HEK293 (cell line): ENCODE results near the gene BRINP2.

Experiments used
- CTCF ChIA-PET: fragments of 350-600 bp; formaldehyde crosslinking; extraction: SDS; loops from one replicate; lab custom pipeline; 2021; ENCODE audit warnings: antibody characterized with exemption; lab: Yijun Ruan, JAX
- POLR2A ChIA-PET: fragments of 300-600 bp; formaldehyde crosslinking; extraction: SDS; loops from one replicate; lab custom pipeline; 2020; ENCODE audit warnings: antibody characterized with exemption, inconsistent platforms; lab: Yijun Ruan, JAX
- H3K27ac ChIP-seq: fragments of 200-500 bp; sonication (Bioruptor generic); 2 replicates; pipeline ENCODE4 v1.5.1; 2014; ENCODE audit warnings: low read depth, low read length, control low read depth, inconsistent platforms; ENCODE audit errors: extremely low read depth
- H3K36me3 ChIP-seq, 2 experiments: fragments of 200-500 bp in 1 of 2; sonication (Bioruptor generic) in 1 of 2; 1 replicate in 1 of 2; 2 replicates in 1 of 2; pipeline ENCODE4 v1.5.1; 2014 to 2017; ENCODE audit warnings: inconsistent platforms in 2 of 2, low read length in 2 of 2; ENCODE audit not compliant: control insufficient read depth in 2 of 2, insufficient read depth in 1 of 2
- H3K4me1 ChIP-seq: fragments of 200-500 bp; sonication (Bioruptor generic); 2 replicates; pipeline ENCODE4 v1.5.1; 2014; ENCODE audit warnings: mild to moderate bottlenecking, low read length, inconsistent platforms; ENCODE audit not compliant: control insufficient read depth, insufficient read depth
- H3K4me3 ChIP-seq: 2 replicates; pipeline ENCODE4 v1.5.1; 2011; ENCODE audit warnings: low read depth, mild to moderate bottlenecking, control low read depth, low read length, moderate library complexity
- H3K9me3 ChIP-seq: fragments of 200-500 bp; sonication (Bioruptor generic); 2 replicates; pipeline ENCODE4 v1.5.1; 2014; ENCODE audit warnings: low read depth, low read length, inconsistent platforms; ENCODE audit not compliant: control insufficient read depth, insufficient read depth
- GLIS1 ChIP-seq: fragments of 450-650 bp; formaldehyde crosslinking; IDR thresholded peaks from 2 replicates; pipeline ENCODE4 v1.5.1; 2016; ENCODE audit warnings: missing biosample characterization, missing genetic modification characterization
- HIC1 ChIP-seq: fragments of 450-650 bp; formaldehyde crosslinking; IDR thresholded peaks from 2 replicates; pipeline ENCODE4 v1.5.1; 2016; ENCODE audit warnings: missing biosample characterization, missing genetic modification characterization
- HOXA7 ChIP-seq: sonication (generic); formaldehyde crosslinking; IDR thresholded peaks from 2 replicates; pipeline ENCODE4 v1.8.1; 2022; ENCODE audit warnings: missing genetic modification reagents, borderline replicate concordance
- HOXD13 ChIP-seq: sonication (generic); formaldehyde crosslinking; IDR thresholded peaks from 2 replicates; pipeline ENCODE4 v1.8.0; 2022; ENCODE audit warnings: missing genetic modification reagents, borderline replicate concordance
- OSR2 ChIP-seq: fragments of 450-650 bp; formaldehyde crosslinking; IDR thresholded peaks from 2 replicates; pipeline ENCODE4 v1.5.1; 2016; ENCODE audit warnings: missing biosample characterization, missing genetic modification characterization
- PRDM1 ChIP-seq: fragments of 450-650 bp; formaldehyde crosslinking; IDR thresholded peaks from 2 replicates; pipeline ENCODE4; 2016; ENCODE audit warnings: missing biosample characterization, missing genetic modification characterization
- SP2 ChIP-seq: fragments of 450-650 bp; formaldehyde crosslinking; IDR thresholded peaks from 2 replicates; pipeline ENCODE4 v1.5.1; 2016; ENCODE audit warnings: missing biosample characterization, missing genetic modification characterization
- YY2 ChIP-seq: fragments of 450-650 bp; formaldehyde crosslinking; IDR thresholded peaks from 2 replicates; pipeline ENCODE4 v1.5.1; 2016; ENCODE audit warnings: missing biosample characterization, missing genetic modification characterization
- ZBTB1 ChIP-seq: fragments of 450-650 bp; formaldehyde crosslinking; IDR thresholded peaks from 2 replicates; pipeline ENCODE4 v1.5.1; 2016; ENCODE audit warnings: missing biosample characterization, missing genetic modification characterization
- ZBTB21 ChIP-seq: fragments of 450-650 bp; formaldehyde crosslinking; IDR thresholded peaks from 2 replicates; pipeline ENCODE4 v1.5.1; 2017; ENCODE audit warnings: missing biosample characterization, missing genetic modification characterization
- ZBTB48 ChIP-seq: fragments of 450-650 bp; formaldehyde crosslinking; IDR thresholded peaks from 2 replicates; pipeline ENCODE4 v1.5.1; 2016; ENCODE audit warnings: missing biosample characterization, missing genetic modification characterization
- ZFHX2 ChIP-seq: fragments of 450-650 bp; formaldehyde crosslinking; conservative IDR thresholded peaks from 2 replicates; pipeline ENCODE4 v1.5.1; 2016; ENCODE audit warnings: missing biosample characterization, missing genetic modification characterization
- ZNF10 ChIP-seq: fragments of 450-650 bp; formaldehyde crosslinking; IDR thresholded peaks from 2 replicates; pipeline ENCODE4 v1.5.1; 2017; ENCODE audit warnings: missing biosample characterization, missing genetic modification characterization
- ZNF157 ChIP-seq: fragments of 450-650 bp; formaldehyde crosslinking; IDR thresholded peaks from 2 replicates; pipeline ENCODE4 v1.5.1; 2016; ENCODE audit warnings: missing biosample characterization, missing genetic modification characterization
- ZNF19 ChIP-seq: fragments of 450-650 bp; formaldehyde crosslinking; IDR thresholded peaks from 2 replicates; pipeline ENCODE4; 2016; ENCODE audit warnings: missing biosample characterization, missing genetic modification characterization, low read depth
- ZNF23 ChIP-seq: fragments of 450-650 bp; formaldehyde crosslinking; IDR thresholded peaks from 2 replicates; pipeline ENCODE4 v1.5.1; 2016; ENCODE audit warnings: missing biosample characterization, missing genetic modification characterization, borderline replicate concordance
- ZNF24 ChIP-seq: fragments of 450-650 bp; formaldehyde crosslinking; IDR thresholded peaks from 2 replicates; pipeline ENCODE4 v1.5.1; 2016; ENCODE audit warnings: missing biosample characterization, missing genetic modification characterization
- ZNF311 ChIP-seq: fragments of 450-650 bp; formaldehyde crosslinking; IDR thresholded peaks from 2 replicates; pipeline ENCODE4 v1.5.1; 2017; ENCODE audit warnings: missing biosample characterization, missing genetic modification characterization, borderline replicate concordance
- ZNF398 ChIP-seq: fragments of 450-650 bp; formaldehyde crosslinking; IDR thresholded peaks from 2 replicates; pipeline ENCODE4 v1.5.1; 2017; ENCODE audit warnings: missing biosample characterization, missing genetic modification characterization
- ZNF449 ChIP-seq: fragments of 450-650 bp; formaldehyde crosslinking; IDR thresholded peaks from 2 replicates; pipeline ENCODE4 v1.5.1; 2017; ENCODE audit warnings: missing biosample characterization, mild to moderate bottlenecking, missing genetic modification characterization, moderate library complexity
- ZNF48 ChIP-seq: fragments of 450-650 bp; formaldehyde crosslinking; IDR thresholded peaks from 2 replicates; pipeline ENCODE4 v1.5.1; 2016; ENCODE audit warnings: missing biosample characterization, missing genetic modification characterization
- ZNF571 ChIP-seq: fragments of 450-650 bp; formaldehyde crosslinking; IDR thresholded peaks from 2 replicates; pipeline ENCODE4 v1.5.0; 2017; ENCODE audit warnings: missing biosample characterization, missing genetic modification characterization
- ZNF596 ChIP-seq: fragments of 450-650 bp; IDR thresholded peaks from 2 replicates; pipeline ENCODE4 v1.5.0; 2018; ENCODE audit warnings: missing biosample characterization, mild to moderate bottlenecking, missing genetic modification characterization, moderate library complexity
- ZNF658 ChIP-seq: fragments of 450-650 bp; formaldehyde crosslinking; IDR thresholded peaks from 2 replicates; pipeline ENCODE4; 2016; ENCODE audit warnings: missing biosample characterization, missing genetic modification characterization
- ZNF768 ChIP-seq: fragments of 450-650 bp; formaldehyde crosslinking; IDR thresholded peaks from 2 replicates; pipeline ENCODE4 v1.5.1; 2018; ENCODE audit warnings: missing biosample characterization, mild to moderate bottlenecking, missing genetic modification characterization
- ZNF843 ChIP-seq: fragments of 450-650 bp; formaldehyde crosslinking; IDR thresholded peaks from 2 replicates; pipeline ENCODE4 v1.5.1; 2016; ENCODE audit warnings: missing biosample characterization, missing genetic modification characterization
- TF ChIP-seq, protein P1 (sequence below): fragments of 450-650 bp; formaldehyde crosslinking; IDR thresholded peaks from 2 replicates; pipeline ENCODE4 v1.5.1; 2016; ENCODE audit warnings: missing biosample characterization, missing genetic modification characterization
- TF ChIP-seq, protein P2 (sequence below): fragments of 450-650 bp; formaldehyde crosslinking; IDR thresholded peaks from 2 replicates; pipeline ENCODE4 v1.5.1; 2017; ENCODE audit warnings: missing biosample characterization, missing genetic modification characterization
- TF ChIP-seq, protein P3 (sequence below): IDR thresholded peaks from 2 replicates; pipeline ENCODE4 v1.6.1; 2011; ENCODE audit warnings: mild to moderate bottlenecking, low read depth, low read length, borderline replicate concordance

The BRINP2 gene

GRCh38 chr1:177274687-177275211, 104.0 kb downstream of the BRINP2 start:
- Histone ChIP-seq H3K9me3 (no peaks in the 10 kb centered on the region), H3K36me3 (no peaks in the 10 kb centered on the region), H3K4me1 (peaks cover 6% of the 10 kb centered on the region; the same call in 1 of the 2 replicates), H3K4me3 (no peak overlapping the region), H3K27ac (peak overlapping the region; percentile 18; the same call in 1 of the 2 replicates)
- CTCF ChIA-PET = interaction anchor here (0.9 to 1.4 kb wide), 2 partner anchors 18 kb away, joined by 3 to 4 read pairs; no protein-coding TSS in a partner anchor
- POLR2A ChIA-PET = interaction anchor here (0.7 kb wide), 1 partner anchor 19 kb away, joined by 3 read pairs; no protein-coding TSS in a partner anchor
- TF ChIP-seq ZNF311 = no peak
- TF ChIP-seq ZNF157 (tag by site-specific recombination) = no peak
- TF ChIP-seq, protein P1, sequence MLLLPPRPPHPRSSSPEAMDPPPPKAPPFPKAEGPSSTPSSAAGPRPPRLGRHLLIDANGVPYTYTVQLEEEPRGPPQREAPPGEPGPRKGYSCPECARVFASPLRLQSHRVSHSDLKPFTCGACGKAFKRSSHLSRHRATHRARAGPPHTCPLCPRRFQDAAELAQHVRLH (tag by site-specific recombination) = peak; percentile 56; the same call in 1 of the 2 replicates
- no peak for TF ChIP-seq ZNF19
- TF ChIP-seq, protein P2, sequence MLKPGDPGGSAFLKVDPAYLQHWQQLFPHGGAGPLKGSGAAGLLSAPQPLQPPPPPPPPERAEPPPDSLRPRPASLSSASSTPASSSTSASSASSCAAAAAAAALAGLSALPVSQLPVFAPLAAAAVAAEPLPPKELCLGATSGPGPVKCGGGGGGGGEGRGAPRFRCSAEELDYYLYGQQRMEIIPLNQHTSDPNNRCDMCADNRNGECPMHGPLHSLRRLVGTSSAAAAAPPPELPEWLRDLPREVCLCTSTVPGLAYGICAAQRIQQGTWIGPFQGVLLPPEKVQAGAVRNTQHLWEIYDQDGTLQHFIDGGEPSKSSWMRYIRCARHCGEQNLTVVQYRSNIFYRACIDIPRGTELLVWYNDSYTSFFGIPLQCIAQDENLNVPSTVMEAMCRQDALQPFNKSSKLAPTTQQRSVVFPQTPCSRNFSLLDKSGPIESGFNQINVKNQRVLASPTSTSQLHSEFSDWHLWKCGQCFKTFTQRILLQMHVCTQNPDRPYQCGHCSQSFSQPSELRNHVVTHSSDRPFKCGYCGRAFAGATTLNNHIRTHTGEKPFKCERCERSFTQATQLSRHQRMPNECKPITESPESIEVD (tag by site-specific recombination) = peak; percentile 53; the same call in 1 of the 2 replicates
- TF ChIP-seq SP2 (tag by site-specific recombination) = no peak
- no peak for TF ChIP-seq ZNF768 (tag by site-specific recombination)
- TF ChIP-seq YY2 (tag by site-specific recombination) = no peak
- no peak for TF ChIP-seq ZBTB21 (tag by site-specific recombination)
- TF ChIP-seq OSR2 (tag by site-specific recombination) = peak; percentile 48; the same call in 1 of the 2 replicates
- TF ChIP-seq ZNF48 (tag by site-specific recombination) = no peak
- TF ChIP-seq ZNF843 (tag by site-specific recombination) = peak; percentile 70
- peak; percentile 75 for TF ChIP-seq ZNF398 (tag by site-specific recombination)
- TF ChIP-seq HOXD13 (CRISPR knock-in tag) = no peak
- TF ChIP-seq, protein P3, sequence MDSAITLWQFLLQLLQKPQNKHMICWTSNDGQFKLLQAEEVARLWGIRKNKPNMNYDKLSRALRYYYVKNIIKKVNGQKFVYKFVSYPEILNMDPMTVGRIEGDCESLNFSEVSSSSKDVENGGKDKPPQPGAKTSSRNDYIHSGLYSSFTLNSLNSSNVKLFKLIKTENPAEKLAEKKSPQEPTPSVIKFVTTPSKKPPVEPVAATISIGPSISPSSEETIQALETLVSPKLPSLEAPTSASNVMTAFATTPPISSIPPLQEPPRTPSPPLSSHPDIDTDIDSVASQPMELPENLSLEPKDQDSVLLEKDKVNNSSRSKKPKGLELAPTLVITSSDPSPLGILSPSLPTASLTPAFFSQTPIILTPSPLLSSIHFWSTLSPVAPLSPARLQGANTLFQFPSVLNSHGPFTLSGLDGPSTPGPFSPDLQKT = no peak
- peak; percentile 48 for TF ChIP-seq GLIS1 (tag by site-specific recombination)
- TF ChIP-seq ZBTB48 = 0 out of 2 replicates have a peak, but pooled peaks have one; percentile 21
- TF ChIP-seq ZFHX2 (tag by site-specific recombination) = peak; percentile 34
- TF ChIP-seq HIC1 (tag by site-specific recombination) = no peak
- TF ChIP-seq ZNF24 (tag by site-specific recombination) = no peak
- TF ChIP-seq ZBTB1 = no peak
- TF ChIP-seq PRDM1 (tag by site-specific recombination) = no peak
- TF ChIP-seq ZNF571 (tag by site-specific recombination) = no peak
- no peak for TF ChIP-seq ZNF10 (tag by site-specific recombination)
- TF ChIP-seq ZNF658 (tag by site-specific recombination) = no peak
- TF ChIP-seq HOXA7 (CRISPR knock-in tag) = no peak
- TF ChIP-seq ZNF596 = no peak
- TF ChIP-seq ZNF23 (tag by site-specific recombination) = no peak
- TF ChIP-seq ZNF449 (tag by site-specific recombination) = no peak
